NCI-H69 (cell line): ENCODE data around the gene RNF182.
"Not testable (repeated sequence)": the region's sequence is repeated elsewhere in the genome, so short reads cannot be mapped to it uniquely, and the experiment has no call there.

Source experiments
- DNase-seq: peaks from one replicate; lab custom pipeline; 2025; lab: John Stamatoyannopoulos, UW

RNF182 gene

DNA sequence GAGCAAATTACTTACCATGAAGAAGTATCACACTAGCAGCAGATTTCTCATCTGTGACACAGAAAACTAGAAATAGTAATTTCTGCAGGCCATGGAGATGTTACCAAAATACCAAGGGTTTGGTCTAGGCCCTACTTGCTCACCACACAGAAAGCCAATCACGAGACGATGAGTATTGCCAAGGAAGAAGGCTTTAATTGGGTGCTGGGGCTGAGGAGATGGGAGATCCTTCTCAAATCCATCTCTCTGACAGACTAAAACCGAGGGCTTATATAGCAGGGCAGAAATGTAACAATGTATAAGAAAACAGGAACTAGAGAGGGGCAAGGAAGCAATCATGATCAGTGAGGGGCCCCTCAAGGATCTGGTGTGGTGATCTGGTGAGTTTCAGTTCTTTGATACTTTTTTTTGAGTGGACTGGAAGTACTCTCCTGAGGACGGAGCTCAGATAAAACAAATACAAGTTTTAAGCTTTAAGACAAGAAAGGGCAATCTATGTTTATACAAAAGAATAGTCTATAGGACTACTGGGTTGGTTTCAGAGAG lies 40.9 kb downstream of the RNF182 start:
- DNase-seq, result no peak

DNA sequence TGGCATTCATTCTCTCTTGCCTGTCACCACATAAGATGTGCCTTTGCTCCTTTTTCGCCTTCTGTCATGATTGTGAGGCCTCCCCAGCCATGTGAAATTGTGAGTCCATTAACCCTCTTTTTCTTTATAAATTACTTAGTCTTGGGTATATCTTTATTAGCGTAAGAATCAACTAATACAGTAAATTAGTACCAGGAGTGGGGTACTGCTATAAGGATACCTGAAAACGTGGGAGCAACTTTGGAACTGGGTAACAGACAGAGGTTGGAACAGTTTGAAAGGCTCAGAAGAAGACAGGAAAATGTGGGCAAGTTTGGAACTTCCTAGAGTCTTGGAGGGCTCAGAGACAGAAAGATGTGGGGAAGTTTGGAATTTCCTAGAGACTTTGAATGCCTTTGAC lies 46.6 kb downstream of the RNF182 start:
- no peak for DNase-seq

DNA sequence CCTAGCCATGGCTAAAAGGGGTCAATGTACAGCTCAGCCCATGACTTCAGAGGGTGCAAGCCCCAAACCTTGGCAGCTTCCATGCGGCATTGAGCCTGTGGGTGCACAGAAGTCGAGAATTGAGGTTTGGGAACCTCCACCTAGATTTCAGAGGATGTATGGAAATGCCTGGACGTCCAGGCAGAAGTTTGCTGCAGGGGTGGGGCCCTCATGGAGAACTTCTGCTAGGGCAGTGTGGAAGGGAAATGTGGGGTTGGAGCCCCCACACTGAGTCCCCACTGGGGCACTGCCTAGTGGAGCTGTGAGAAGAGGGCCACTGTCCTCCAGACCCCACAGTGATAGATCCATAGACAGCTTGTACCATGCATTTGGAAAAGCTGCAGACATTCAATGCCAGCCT lies 47.9 kb downstream of the RNF182 start:
- not testable (repeated sequence) for DNase-seq

DNA sequence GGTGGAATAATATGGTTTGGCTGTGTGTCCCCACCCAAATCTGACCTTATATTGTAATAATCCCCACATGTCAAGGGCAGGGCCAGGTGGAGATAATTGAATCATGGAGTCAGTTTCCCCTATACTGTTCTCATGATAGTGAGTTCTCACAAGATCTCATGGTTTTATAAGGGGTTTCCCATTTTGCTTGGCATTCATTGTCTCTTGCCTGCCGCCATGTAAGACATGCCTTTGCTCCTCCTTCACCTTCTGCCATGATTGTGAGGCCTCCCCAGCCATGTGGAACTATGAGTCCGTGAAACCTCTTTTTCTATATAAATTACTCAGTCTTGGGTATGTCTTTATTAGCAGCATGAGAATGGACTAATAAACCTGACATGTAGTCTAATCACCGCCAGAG lies 48.7 kb downstream of the RNF182 start:
- not testable (repeated sequence) for DNase-seq

DNA sequence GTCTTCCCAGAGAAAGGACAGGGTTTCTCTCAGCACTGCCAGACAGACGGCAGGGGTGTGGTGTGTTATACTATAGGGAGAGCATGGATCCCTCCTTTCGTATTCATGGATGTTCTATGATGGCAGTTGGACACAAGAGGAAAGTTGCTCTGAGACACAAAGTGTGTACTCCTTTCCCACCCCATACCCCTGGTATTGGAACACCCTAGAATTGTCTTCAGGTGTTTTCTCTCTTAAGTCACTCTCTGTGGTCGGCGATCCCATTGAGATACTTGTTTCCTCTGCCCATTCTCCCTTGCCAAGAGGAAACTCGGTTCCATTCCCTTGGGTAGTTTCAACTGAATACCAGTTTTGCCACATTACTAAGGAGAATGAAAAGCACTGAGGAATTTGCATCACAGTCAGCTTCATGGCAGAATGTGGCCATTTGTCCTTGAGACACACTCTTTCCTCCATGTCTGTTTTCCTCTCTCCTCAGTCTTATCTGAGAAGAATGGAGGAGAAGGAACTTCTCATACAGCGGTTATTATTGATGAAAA lies 53.4 kb downstream of the RNF182 start:
- no peak for DNase-seq

DNA sequence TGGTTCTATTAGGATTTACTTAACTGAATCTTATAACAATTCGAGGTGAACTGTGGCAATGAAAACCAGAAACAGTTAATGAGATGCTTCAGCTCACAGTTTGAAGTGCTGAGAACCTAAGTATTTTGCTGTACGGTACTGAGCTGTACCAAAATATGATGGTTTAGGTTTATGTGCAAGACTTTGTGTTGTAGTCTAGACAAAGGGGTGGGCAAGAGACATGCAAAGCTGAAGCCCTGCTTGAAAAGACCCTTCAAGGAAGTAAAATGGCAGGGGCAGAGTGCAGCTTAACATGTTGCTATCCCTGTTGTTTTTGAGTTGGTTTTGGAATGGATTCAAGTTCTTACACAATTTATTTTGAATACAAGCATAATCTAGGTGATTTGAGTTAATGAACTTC lies 54.0 kb downstream of the RNF182 start:
- no peak for DNase-seq

DNA sequence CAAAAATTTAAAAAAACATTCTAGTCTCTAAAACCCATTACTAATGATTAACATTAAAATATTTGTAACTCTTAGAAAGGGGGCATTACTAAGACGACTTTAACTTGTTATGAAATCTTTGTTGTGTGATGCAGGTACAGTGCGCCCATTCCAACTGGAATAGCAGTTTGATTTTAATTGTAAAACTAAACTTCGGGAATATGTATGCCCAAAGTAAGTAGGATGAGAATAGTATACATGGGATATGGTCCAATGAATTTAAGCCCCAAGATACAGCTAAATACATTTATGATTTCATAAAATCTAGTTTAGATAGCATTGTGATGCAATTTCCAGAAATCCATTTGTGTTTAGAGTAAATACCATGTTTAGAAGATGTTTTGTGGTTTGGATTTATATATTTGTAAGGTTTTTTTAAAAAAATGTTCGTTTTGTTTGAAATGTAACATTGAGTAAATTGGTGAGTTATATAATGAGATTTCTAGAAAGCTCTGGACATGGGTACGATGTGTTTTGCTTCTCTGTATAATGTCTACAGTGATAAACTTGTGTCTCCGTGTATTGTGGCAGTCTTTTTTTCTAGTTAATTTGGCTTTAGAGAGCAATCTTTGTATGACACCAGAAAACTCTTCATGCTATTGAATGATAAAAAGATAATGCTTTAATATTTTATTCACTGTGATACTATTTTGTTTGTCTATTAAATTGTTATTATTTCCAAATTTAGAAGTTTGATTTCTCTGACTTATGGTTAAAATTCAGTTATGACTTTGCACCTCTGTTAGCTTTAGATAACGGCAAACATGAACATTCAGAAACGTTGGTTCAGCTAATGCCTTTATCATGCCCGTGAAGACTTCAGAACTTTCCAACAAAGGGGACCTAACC lies 54.8 kb downstream of the RNF182 start:
- DNase-seq, result no peak

DNA sequence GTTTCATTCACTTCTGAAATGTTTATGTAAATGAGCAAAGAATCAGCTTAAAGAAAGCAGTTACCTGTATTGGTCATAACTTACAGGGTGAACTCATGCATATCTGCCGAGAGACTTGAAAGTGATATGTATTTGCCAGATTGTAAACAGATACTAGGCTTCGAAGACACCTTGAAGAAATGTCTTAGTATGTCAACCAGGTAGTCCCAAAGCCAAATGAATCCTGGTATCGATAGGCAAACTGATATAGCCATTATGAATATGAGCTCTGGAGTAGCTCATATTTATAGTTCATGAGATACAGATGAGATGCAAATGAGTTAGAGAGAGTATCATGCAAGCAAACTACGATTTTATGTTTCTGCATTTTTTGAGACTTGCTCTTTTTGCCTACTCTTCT lies 55.8 kb downstream of the RNF182 start:
- DNase-seq, result no peak

DNA sequence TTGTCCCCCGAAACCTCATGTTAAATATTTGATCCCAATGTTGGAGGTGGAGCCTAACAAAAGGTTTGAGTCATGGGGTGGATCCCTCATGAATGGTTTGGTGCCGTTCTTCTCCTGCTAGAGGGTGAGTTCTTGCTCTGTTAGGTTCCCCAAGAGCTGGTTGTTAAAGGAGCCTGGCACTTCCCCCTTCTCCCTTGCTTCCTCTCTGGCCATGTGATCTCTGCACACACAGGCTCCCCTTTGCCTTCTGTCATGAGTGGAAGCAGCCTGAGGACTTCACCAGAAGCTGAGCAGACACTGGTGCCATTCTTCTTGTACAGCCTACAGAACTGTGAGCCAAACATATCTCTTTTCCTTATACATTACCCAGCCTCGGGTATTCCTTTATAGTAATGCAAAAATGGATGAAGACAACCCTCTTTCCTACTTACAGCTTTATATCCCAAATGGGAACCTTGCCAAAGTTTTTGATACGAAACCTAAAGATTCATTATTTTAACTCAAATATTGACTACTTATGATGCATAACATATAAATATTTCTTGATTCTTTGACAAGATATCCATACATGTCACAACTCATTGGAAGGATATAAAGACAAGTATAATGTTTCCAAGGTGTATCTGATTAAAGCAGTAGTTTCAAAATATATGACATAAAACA lies 61.0 kb downstream of the RNF182 start:
- DNase-seq, result no peak

DNA sequence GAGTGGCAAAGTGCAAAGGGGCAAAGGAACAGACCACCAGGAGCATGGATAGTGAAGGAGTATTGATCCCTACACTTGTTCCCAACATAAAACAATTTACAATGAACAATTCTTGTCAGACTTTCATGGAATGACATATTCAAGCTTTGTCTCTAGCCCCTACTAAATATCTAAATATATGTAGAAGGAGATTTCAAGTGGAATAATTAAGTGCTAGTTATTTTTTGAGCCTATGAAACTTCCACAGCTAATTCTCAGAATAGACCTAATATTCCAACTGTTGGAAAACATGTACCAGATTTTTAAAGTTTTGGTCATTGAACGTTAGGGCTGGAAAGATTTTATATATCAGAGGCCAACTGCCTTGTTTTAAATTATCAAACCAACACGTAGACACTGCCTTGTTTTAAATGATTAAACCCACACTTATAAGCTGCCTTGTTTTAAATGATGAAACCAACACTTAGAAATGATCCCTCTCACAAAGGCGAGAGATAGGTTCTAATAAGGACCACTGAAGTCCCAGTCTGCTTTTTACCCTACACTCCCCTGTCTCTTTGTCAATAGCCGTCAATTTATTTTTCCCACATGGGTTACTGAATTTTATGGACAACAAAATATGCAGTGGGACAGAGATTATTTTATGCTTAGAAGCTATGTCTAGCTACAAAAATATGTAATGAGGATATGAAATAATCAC lies 62.1 kb downstream of the RNF182 start:
- DNase-seq, result no peak

DNA sequence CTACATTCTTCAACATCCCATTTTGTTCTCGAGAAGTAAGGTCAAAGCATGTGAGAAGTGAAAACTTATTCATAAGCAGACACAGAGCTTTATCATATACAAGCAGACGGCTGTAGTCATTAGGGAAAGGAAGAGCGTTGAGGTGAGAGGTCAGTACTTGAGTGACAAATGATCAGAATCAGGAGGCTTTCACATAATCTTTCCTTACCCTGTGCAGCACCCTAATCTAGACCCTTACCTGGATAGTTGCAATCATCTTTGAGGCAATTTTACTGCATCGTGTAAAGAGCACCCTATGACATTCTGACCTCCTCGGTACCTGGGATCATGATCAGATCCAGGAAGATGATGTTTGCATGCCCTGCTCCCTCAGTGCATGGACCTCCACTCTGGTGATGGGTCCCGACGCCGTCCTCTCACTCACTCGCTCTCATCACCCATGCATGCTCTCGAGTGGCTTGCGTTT lies 62.7 kb downstream of the RNF182 start:
- no peak for DNase-seq

DNA sequence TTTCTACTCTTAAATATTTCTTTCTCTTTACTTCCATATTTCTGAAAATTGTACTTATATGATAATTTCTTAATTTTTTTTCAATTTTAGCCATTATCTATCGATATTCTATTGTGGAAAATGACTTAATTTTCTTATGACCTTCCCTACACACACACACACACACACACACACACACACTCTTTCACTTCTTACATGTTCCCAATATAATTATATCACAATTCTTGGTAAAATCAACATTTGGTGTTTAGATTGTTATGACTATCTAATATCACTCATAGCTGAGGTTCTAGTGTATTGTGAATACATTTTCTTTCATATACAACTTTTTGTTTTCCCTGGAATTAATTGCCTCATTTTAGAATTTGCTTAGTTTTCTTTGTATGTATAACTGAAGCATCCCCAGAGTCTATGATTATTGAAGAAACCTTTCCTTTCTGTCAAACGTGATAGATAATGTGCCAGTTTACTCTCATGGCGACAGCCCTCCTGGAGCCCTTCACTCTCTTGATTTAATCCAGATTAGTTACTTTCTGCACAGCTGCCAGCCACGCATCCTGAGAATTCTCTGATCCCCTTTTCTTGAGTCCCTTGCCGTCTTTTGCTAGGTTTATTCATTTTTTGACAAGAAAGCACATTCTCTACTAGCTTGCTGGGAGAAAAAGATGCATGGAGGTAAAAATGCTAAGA lies 63.4 kb downstream of the RNF182 start:
- no peak for DNase-seq

DNA sequence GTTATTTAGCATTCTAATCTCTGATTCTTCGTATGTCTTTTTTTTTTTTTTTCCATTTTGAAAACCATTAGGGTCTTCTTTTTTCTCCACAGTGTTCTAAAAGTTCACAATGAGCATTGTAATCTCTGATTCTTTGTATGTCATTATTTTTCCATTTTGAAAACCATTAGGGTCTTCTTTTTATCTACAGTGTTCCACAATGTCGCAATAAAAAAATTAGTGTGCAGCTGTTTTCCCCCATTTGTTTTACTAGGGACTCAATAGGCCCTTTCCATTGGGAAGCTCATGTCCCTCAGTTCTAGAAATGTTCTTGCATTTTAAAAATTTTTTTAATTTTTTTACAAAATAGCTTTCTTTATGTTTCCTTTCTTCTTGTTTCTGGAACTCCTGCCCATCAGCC lies 64.2 kb downstream of the RNF182 start:
- no peak for DNase-seq

DNA sequence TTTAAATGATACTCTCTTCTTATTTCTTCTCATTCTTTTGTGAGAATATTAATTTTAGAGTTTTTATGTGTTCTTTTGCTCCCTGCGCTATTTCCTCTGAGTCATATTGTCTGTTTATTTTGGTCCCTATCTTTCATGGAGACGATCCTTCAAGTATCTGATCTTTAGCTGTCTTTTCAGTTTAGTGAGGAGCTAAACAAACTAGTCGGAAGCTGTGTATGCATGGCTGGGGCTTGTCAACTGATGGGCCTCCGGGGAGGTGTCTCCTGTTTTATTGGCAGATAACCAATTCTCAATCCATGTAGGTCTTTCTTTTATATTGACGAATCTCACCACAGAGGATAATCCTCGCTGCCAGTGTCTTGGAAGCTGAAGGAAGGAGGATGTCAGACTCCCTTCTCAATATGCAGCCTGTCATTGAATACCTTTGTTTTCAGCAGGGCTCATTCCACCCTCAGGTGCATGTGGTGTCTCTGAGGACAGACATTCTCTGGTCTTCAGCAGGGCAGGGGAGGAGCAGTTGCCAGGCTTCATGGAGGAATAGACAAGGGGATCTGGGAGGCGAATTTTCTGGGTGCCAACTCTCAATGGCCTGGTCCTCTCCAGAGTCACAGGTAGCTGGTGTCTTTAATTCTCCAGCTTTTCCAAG lies 64.9 kb downstream of the RNF182 start:
- DNase-seq, result no peak

DNA sequence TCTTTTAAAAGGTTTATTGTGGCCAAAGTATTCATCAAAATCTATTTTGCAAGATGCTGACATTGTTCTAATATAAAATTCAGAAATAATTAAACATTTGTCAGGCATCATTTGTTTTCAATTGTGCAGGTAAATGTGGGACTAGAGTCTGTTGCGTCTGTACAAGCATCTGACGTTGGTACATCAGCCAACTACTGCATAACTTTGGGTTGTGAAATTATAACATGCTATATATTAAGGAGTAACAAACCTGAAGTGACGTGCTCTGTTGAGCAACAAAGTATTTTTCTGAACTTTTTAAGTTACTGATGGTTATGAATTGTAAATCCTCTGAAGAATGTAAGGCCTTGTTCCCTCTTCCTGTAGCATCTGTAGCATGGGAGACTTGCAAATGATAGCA lies 66.0 kb downstream of the RNF182 start:
- DNase-seq, result no peak

DNA sequence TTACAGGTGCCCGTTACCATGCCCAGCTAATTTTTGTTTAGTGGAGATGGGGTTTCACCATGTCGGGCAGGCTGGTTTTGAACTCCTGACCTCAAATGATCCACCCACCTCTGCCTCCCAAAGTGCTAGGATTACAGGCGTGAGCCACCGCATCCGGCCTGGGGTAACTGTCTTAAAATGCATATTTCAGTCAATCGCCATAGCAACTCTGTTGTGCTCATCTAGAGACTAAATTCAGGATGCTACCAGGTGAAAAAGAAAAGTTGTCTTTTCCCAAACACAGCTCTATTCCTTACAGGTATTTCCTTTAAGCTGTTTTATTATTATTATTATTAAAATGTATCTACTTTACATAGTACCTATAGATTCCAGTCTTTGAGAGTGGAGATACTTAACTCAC lies 66.6 kb downstream of the RNF182 start:
- DNase-seq, result no peak

DNA sequence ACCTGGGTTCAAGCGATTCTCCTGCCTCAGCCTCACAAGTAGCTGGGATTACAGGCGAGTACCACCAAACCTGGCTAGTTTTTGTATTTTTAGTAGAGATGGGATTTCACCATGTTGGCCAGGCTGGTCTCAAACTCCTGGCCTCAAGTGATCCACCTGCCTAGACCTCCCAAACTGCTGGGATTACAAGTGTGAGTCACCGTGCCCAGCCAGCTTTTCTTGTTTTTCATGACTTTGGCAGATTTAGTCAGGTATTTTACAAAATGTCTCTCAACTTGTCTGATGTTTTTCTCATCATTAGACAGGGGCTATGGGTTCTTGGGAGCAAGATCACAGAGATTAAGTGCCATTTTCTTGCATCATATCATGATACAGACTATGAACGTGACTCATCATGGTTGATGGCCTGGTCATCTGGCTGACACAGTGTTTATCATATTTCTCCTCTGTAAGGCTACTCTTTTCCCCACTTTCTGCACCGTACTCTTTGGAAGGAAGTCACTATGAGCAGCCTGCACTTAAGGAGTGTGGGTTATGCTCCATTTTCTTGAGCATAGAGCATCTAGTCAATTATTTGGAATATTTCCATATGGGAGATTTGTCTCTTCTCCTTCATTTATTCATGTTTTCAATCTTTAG lies 67.8 kb downstream of the RNF182 start:
- no peak for DNase-seq

DNA sequence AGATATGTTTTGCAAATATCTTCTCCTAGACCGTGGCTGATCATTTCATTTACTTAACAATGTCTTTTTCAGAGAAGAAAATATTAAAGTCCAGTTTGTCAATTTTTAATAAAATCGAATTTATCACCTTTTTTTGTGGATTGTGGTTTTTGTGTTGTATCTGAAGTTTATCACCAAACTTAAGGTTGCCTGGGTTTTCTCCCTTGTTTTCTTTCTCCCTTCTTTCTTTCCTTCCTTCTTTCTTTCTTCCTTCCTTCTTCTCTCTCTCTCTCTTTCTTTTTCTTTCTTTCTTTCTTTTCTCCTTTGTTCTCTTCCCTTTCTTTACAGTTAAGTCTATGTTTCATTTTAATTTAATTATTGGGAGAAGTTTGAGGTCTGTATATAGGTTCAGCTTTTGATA lies 68.7 kb downstream of the RNF182 start:
- DNase-seq, result no peak

DNA sequence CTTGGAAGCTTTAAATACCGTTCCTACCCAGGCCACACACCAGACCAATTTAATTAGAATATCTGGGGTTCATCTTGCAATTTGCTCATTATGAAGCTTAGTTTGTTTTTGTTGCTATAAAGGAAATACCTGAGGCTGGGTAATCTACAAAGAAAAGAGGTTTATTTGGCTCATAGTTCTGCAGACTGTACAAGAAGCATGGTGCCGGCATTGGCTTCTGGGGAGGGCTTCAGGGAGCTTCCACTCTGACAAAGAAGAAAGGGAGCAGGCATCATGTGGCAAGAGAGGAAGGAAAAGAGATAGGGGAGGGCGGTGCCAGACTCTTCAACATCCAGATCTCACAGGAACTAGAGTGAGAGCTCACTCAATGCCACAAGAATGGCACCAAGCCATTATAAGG lies 73.6 kb downstream of the RNF182 start:
- DNase-seq, result no peak

DNA sequence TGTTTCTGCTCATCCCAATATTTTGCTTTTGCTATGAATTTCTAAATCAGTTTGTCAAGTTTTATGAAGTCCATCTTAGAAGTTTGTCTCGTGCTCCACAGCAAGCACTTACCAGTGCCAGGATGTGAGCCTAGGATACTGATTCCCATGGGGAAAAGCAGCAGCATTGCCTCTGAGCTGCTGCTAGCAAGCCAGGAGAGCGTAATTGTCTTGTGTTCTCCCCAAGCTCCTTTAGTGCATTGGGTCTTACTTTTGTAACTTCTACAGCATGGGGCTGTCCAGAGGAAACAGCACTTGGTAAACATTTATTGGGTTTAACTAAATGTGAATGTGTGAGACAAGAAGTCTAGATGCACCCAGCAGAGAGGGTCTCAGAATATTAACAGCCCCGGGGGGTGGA lies 76.1 kb downstream of the RNF182 start:
- DNase-seq, result peak; percentile 64
